Medulla oblongata (tissue), 1 donor: ENCODE data around the gene OR5L2.
"Not testable (repeated sequence)": the region's sequence is repeated elsewhere in the genome, so short reads cannot be mapped to it uniquely, and the experiment has no call there.

Source experiments
- DNase-seq: peaks from one replicate; pipeline ENCODE4 v3.0.0-alpha.2; 2015; ENCODE audit errors: extremely low spot score

Gene OR5L2

GRCh38 chr11:55826919-55827318 is at the start of gene OR5L2:
TSS of gene OR5L2 (plus strand) at chr11:55827219. CDS start at chr11:55827219, 0 bp downstream.
- DNase-seq, result no peak

GRCh38 chr11:55791606-55792005 is 35.4 kb upstream of the OR5L2 start:
- no peak for DNase-seq

GRCh38 chr11:55793321-55793720 is 33.7 kb upstream of the OR5L2 start:
- DNase-seq, result no peak

- no peak for DNase-seq
These were observed 31.8 kb upstream of the OR5L2 start, which contains the start of gene OR5D14 for GRCh38 chr11:55795256-55795655. TSS of gene OR5D14 (plus strand) at chr11:55795556. CDS start at chr11:55795556, 0 bp downstream.

- no peak for DNase-seq
These were observed 20.8 kb upstream of the OR5L2 start for GRCh38 chr11:55806248-55806647.

- DNase-seq, result no peak
These were observed 16.0 kb upstream of the OR5L2 start, which contains the start of gene OR5L1 for GRCh38 chr11:55811067-55811466. TSS of gene OR5L1 (plus strand) at chr11:55811367. CDS start at chr11:55811467, 100 bp downstream.

GRCh38 chr11:55819330-55819729 is 7.7 kb upstream of the OR5L2 start, which contains the start of gene OR5D18:
TSS of gene OR5D18 (plus strand) at chr11:55819630. CDS start at chr11:55819630, 0 bp downstream.
- no peak for DNase-seq

- DNase-seq, result no peak
These were observed 11.4 kb downstream of the OR5L2 start, which contains the start of gene OR5D16 for GRCh38 chr11:55838452-55838851. TSS of gene OR5D16 (plus strand) at chr11:55838752. CDS start at chr11:55838752, 0 bp downstream.

GRCh38 chr11:55847453-55847852 is 20.4 kb downstream of the OR5L2 start:
- no peak for DNase-seq

GRCh38 chr11:55849037-55849436 is 22.0 kb downstream of the OR5L2 start:
- DNase-seq, result no peak

GRCh38 chr11:55852141-55852540 is 25.1 kb downstream of the OR5L2 start:
- no peak for DNase-seq

- no peak for DNase-seq
These were observed 27.7 kb downstream of the OR5L2 start for GRCh38 chr11:55854704-55855103.

GRCh38 chr11:55867354-55867753 is 40.3 kb downstream of the OR5L2 start:
- DNase-seq, result not testable (repeated sequence)

- DNase-seq, result not testable (repeated sequence)
These were observed 45.7 kb downstream of the OR5L2 start for GRCh38 chr11:55872731-55873130.

- DNase-seq, result not testable (repeated sequence)
These were observed 46.1 kb downstream of the OR5L2 start for GRCh38 chr11:55873146-55873545.
